ENCODE data around the gene RNF220.

- TF ChIP-seq GATA2 (IDR thresholded peaks at IDR 0.05; ENCODE audit: low read depth, low read length) (no peak), GATA3 (IDR thresholded peaks at IDR 0.05; ENCODE audit: low read depth, low read length) (no peak)
Measured at GRCh38 chr1:44537956-44538355, 132.9 kb downstream of the RNF220 start.

Data from SH-SY5Y (cell line).